Brain microvascular endothelial cell (primary cell): ENCODE data around the gene STARD10.
"Not testable (repeated sequence)": the region's sequence is repeated elsewhere in the genome, so short reads cannot be mapped to it uniquely, and the experiment has no call there.

Experiments
- DNase-seq: peaks from one replicate; pipeline ENCODE4 v3.0.0-alpha.2; 2020
- H3K27ac ChIP-seq: fragments of 250-450 bp; sonication (Bioruptor Pico); 2 replicates; pipeline ENCODE4 v1.5.1; 2020; ENCODE audit warnings: mild to moderate bottlenecking, moderate library complexity
- H3K27me3 ChIP-seq: fragments of 250-450 bp; sonication (Bioruptor Pico); replicated peaks from 2 replicates; pipeline ENCODE4 v1.5.1; 2020; ENCODE audit warnings: mild to moderate bottlenecking
- H3K36me3 ChIP-seq: fragments of 250-450 bp; sonication (Bioruptor Pico); replicated peaks from 2 replicates; pipeline ENCODE4 v1.5.1; 2020; ENCODE audit warnings: mild to moderate bottlenecking
- H3K4me3 ChIP-seq: 2 replicates; pipeline ENCODE4 v1.5.1; 2011; ENCODE audit warnings: low read depth, mild to moderate bottlenecking, control low read depth, low read length, moderate library complexity
- CTCF ChIP-seq: IDR thresholded peaks from 2 replicates; pipeline ENCODE4 v1.5.1; 2011; ENCODE audit warnings: low read depth, mild to moderate bottlenecking, moderate library complexity, low read length, control low read depth, inconsistent platforms; ENCODE audit errors: missing control alignments
- in situ Hi-C: cut with HindIII; loops from 2 replicates; pipeline ENCODE4 v1.10.0; 2017; ENCODE audit warnings: low sequenced_read_pairs, low pct_ligation_motif_present

Gene STARD10

GRCh38 chr11:72828081-72828567 lies 34.3 kb upstream of the STARD10 start:
- no peak overlapping the region for H3K4me3 ChIP-seq
- TF ChIP-seq CTCF = no peak

GRCh38 chr11:72827656-72828055 lies 33.8 kb upstream of the STARD10 start:
- H3K4me3 ChIP-seq, H3K27ac ChIP-seq, H3K36me3 ChIP-seq, DNase-seq, H3K27me3 ChIP-seq: not testable (repeated sequence)
- in situ Hi-C loops = loop anchor here (25.0 kb wide), 1 partner anchor 360 kb away; no protein-coding TSS in a partner anchor

More at GRCh38 chr11:72828081-72828567, 34.3 kb upstream of the STARD10 start:
- in situ Hi-C loops = loop anchor here (25.0 kb wide), 1 partner anchor 359 kb away; no protein-coding TSS in a partner anchor
- DNase-seq = no peak
- Histone ChIP-seq H3K27ac (no peak overlapping the region), H3K27me3 (no peaks in the 10 kb centered on the region), H3K36me3 (no peaks in the 10 kb centered on the region)

- no peak overlapping the region for H3K27ac ChIP-seq
- no peak overlapping the region for H3K4me3 ChIP-seq
- TF ChIP-seq CTCF = no peak
- no peaks in the 10 kb centered on the region for H3K36me3 ChIP-seq
- H3K27me3 ChIP-seq = no peaks in the 10 kb centered on the region
- in situ Hi-C loops = loop anchor here (25.0 kb wide), 1 partner anchor 360 kb away; no protein-coding TSS in a partner anchor
- DNase-seq = no peak
Measured at GRCh38 chr11:72826942-72827480, 33.2 kb upstream of the STARD10 start.

- in situ Hi-C loops = loop anchor here (25.0 kb wide), 1 partner anchor 361 kb away; no protein-coding TSS in a partner anchor
- H3K27me3 ChIP-seq = no peaks in the 10 kb centered on the region
- H3K4me3 ChIP-seq = no peak overlapping the region
- H3K27ac ChIP-seq = no peak overlapping the region
- TF ChIP-seq CTCF = no peak
- no peaks in the 10 kb centered on the region for H3K36me3 ChIP-seq
- DNase-seq = no peak
Measured at GRCh38 chr11:72826191-72826941, 32.5 kb upstream of the STARD10 start.

GRCh38 chr11:72825661-72826060 lies 31.8 kb upstream of the STARD10 start:
- TF ChIP-seq CTCF = no peak
- in situ Hi-C loops = loop anchor here (25.0 kb wide), 1 partner anchor 362 kb away; no protein-coding TSS in a partner anchor
- no peak overlapping the region for H3K27ac ChIP-seq
- H3K27me3 ChIP-seq = no peaks in the 10 kb centered on the region
- no peaks in the 10 kb centered on the region for H3K36me3 ChIP-seq
- no peak for DNase-seq
- no peak overlapping the region for H3K4me3 ChIP-seq

- no peaks in the 10 kb centered on the region for H3K36me3 ChIP-seq
- H3K4me3 ChIP-seq = no peak overlapping the region
- H3K27me3 ChIP-seq = no peaks in the 10 kb centered on the region
- in situ Hi-C loops = loop anchor here (25.0 kb wide), 1 partner anchor 362 kb away; no protein-coding TSS in a partner anchor
- no peak for DNase-seq
- TF ChIP-seq CTCF = no peak
- H3K27ac ChIP-seq = no peak overlapping the region
Measured at GRCh38 chr11:72824811-72825505, 31.1 kb upstream of the STARD10 start.
